ENCODE data around the gene ARL8B. TPM values are rescaled to one million over a fixed set of nuclear protein-coding genes. Genes with fewer than 3 reads are reported as not detected.

The ARL8B gene
- total and polyA plus RNA-seq, 9 of the 15 experiments (the other 6 are each of a cell fraction or from before 2014, with no cell fraction given): 28.5 to 99.4 (median 77.2) TPM

DNA sequence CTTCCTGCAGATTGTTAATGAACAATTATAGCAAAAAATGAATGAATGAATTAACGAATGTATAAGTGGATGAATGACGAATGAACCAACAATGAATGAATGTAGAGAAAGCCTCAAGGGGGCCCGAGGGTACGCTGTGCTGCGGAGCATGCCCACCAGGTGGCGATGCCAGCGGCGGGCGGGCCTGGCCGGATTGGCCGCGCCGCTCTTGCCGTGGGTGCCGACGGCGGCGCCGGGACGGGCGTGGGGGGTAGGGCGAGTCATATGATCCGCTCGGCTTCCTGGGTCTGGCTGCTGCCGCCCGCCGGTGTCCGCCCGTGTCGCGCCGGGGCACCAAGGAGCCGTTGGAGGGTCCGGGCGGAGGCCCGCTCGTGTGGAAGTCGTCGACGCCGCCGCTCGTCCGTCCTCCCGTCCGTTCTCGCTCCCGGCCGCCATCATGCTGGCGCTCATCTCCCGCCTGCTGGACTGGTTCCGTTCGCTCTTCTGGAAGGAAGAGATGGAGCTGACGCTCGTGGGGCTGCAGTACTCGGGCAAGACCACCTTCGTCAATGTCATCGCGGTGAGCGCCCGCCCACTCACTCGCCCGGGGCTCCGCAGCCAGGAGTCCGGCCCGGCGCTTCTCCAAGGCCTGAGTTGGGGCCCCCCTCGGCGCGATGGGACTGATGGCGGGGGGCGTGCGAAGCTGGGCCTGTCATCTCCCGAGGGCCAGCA is at the start of gene ARL8B (continued):
- TF ChIP-seq ZNF778 (CRISPR knock-in tag; IDR thresholded peaks at IDR 0.05) (no peak), CBFA2T3 (IDR thresholded peaks at IDR 0.05) (peak; percentile 33; the same call in 1 of the 2 replicates), ZSCAN29 (IDR thresholded peaks at IDR 0.05) (peak; percentile 25; the same call in 1 of the 2 replicates), ZNF75A (CRISPR knock-in tag; IDR thresholded peaks at IDR 0.05) (no peak), TCF3 (CRISPR knock-in tag; IDR thresholded peaks at IDR 0.05) (peak; percentile 63), ZBTB17 (CRISPR knock-in tag; IDR thresholded peaks at IDR 0.05) (0 out of 2 replicates have a peak, but pooled peaks have one; percentile 63), ZFP36 (IDR thresholded peaks at IDR 0.05; ENCODE audit: low read depth, low read length, partially characterized antibody) (no peak), ETV1 (tag; conservative IDR thresholded peaks at IDR 0.05; ENCODE audit: low read depth) (0 out of 2 replicates have a peak, but pooled peaks have one; percentile 12), ZNF3 (CRISPR knock-in tag; IDR thresholded peaks at IDR 0.05) (no peak), EHMT2 (IDR thresholded peaks at IDR 0.05) (0 out of 2 replicates have a peak, but pooled peaks have one; percentile 16), ZNF134 (CRISPR knock-in tag; conservative IDR thresholded peaks at IDR 0.05) (no peak), POLR2H (tag; IDR thresholded peaks at IDR 0.05; ENCODE audit: low read depth) (peak; percentile 64), ZNF143 (CRISPR knock-in tag; IDR thresholded peaks at IDR 0.05) (peak; percentile 26; the same call in 1 of the 2 replicates)
- TF ChIP-seq, protein P1, sequence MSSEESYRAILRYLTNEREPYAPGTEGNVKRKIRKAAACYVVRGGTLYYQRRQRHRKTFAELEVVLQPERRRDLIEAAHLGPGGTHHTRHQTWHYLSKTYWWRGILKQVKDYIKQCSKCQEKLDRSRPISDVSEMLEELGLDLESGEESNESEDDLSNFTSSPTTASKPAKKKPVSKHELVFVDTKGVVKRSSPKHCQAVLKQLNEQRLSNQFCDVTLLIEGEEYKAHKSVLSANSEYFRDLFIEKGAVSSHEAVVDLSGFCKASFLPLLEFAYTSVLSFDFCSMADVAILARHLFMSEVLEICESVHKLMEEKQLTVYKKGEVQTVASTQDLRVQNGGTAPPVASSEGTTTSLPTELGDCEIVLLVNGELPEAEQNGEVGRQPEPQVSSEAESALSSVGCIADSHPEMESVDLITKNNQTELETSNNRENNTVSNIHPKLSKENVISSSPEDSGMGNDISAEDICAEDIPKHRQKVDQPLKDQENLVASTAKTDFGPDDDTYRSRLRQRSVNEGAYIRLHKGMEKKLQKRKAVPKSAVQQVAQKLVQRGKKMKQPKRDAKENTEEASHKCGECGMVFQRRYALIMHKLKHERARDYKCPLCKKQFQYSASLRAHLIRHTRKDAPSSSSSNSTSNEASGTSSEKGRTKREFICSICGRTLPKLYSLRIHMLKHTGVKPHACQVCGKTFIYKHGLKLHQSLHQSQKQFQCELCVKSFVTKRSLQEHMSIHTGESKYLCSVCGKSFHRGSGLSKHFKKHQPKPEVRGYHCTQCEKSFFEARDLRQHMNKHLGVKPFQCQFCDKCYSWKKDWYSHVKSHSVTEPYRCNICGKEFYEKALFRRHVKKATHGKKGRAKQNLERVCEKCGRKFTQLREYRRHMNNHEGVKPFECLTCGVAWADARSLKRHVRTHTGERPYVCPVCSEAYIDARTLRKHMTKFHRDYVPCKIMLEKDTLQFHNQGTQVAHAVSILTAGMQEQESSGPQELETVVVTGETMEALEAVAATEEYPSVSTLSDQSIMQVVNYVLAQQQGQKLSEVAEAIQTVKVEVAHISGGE (CRISPR knock-in tag; IDR thresholded peaks at IDR 0.05): peak in 2 of 3 experiments; percentile 44 to 78; a peak in 3 of 6 replicates
- TF ChIP-seq, protein P2, sequence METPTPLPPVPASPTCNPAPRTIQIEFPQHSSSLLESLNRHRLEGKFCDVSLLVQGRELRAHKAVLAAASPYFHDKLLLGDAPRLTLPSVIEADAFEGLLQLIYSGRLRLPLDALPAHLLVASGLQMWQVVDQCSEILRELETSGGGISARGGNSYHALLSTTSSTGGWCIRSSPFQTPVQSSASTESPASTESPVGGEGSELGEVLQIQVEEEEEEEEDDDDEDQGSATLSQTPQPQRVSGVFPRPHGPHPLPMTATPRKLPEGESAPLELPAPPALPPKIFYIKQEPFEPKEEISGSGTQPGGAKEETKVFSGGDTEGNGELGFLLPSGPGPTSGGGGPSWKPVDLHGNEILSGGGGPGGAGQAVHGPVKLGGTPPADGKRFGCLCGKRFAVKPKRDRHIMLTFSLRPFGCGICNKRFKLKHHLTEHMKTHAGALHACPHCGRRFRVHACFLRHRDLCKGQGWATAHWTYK (CRISPR knock-in tag; IDR thresholded peaks at IDR 0.05): peak; percentile 68; the same call in 1 of the 2 replicates
- TF ChIP-seq, protein P3, sequence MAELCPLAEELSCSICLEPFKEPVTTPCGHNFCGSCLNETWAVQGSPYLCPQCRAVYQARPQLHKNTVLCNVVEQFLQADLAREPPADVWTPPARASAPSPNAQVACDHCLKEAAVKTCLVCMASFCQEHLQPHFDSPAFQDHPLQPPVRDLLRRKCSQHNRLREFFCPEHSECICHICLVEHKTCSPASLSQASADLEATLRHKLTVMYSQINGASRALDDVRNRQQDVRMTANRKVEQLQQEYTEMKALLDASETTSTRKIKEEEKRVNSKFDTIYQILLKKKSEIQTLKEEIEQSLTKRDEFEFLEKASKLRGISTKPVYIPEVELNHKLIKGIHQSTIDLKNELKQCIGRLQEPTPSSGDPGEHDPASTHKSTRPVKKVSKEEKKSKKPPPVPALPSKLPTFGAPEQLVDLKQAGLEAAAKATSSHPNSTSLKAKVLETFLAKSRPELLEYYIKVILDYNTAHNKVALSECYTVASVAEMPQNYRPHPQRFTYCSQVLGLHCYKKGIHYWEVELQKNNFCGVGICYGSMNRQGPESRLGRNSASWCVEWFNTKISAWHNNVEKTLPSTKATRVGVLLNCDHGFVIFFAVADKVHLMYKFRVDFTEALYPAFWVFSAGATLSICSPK (IDR thresholded peaks at IDR 0.05; ENCODE audit: borderline replicate concordance): no peak

All from K562 (cell line).